ENCODE data around the gene CSNK2A1. TPM values are rescaled to one million over a fixed set of nuclear protein-coding genes. Genes with fewer than 3 reads are reported as not detected.

The CSNK2A1 gene
- polyA plus RNA-seq, 1 donor from 2014 or later: 255 TPM

GRCh38 chr20:558117-558516 lies 14.5 kb upstream of the CSNK2A1 start:
- Histone ChIP-seq H3K4me3 (ENCODE audit: low read length) (no peak overlapping the region), H3K9ac (ENCODE audit: low read length) (no peak overlapping the region), H3K79me2 (replicated peaks; ENCODE audit: insufficient read depth, low read length) (no peaks in the 10 kb centered on the region), H3K27ac (ENCODE audit: low read length) (no peak overlapping the region), H4K20me1 (ENCODE audit: insufficient read depth) (no peaks in the 10 kb centered on the region), H3K9me2 (ENCODE audit: insufficient read depth, low read length) (no peaks in the 10 kb centered on the region), H2AFZ (ENCODE audit: low read depth, low read length) (no peak overlapping the region), H3K9me3 (ENCODE audit: low read length) (no peaks in the 10 kb centered on the region), H3K4me2 (ENCODE audit: low read length) (no peak overlapping the region), H3K27me3 (ENCODE audit: insufficient read depth, low read depth, low read length) (no peaks in the 10 kb centered on the region), H3F3A (ENCODE audit: insufficient read depth, low read length, poor library complexity, severe bottlenecking) (no peaks in the 10 kb centered on the region), H3K36me3 (ENCODE audit: insufficient read depth, low read length) (no peaks in the 10 kb centered on the region)
- TF ChIP-seq EZH2 (IDR thresholded peaks at IDR 0.05; ENCODE audit: borderline replicate concordance, insufficient read depth, low read length, poor library complexity, severe bottlenecking) (no peak), MXI1 (conservative IDR thresholded peaks at IDR 0.05; ENCODE audit: poor library complexity, severe bottlenecking) (no peak), SMC3 (conservative IDR thresholded peaks at IDR 0.05; ENCODE audit: poor library complexity) (no peak), EP300 (conservative IDR thresholded peaks at IDR 0.05; ENCODE audit: poor library complexity, severe bottlenecking) (no peak), POLR2AphosphoS5 (IDR thresholded peaks at IDR 0.05) (no peak), TAF1 (IDR thresholded peaks at IDR 0.05; ENCODE audit: low read depth) (no peak), REST (IDR thresholded peaks at IDR 0.05; ENCODE audit: borderline replicate concordance) (no peak), RAD21 (conservative IDR thresholded peaks at IDR 0.05) (no peak), CTCF (IDR thresholded peaks at IDR 0.05; ENCODE audit: poor library complexity, severe bottlenecking) (no peak)

GRCh38 chr20:556984-557383 lies 13.4 kb upstream of the CSNK2A1 start:
- no peaks in the 10 kb centered on the region for H3K9me2 ChIP-seq (ENCODE audit: insufficient read depth, low read length)
- no peak overlapping the region for H3K4me3 ChIP-seq (ENCODE audit: low read length)
- no peak overlapping the region for H3K9ac ChIP-seq (ENCODE audit: low read length)
- H3K4me2 ChIP-seq (ENCODE audit: low read length): no peak overlapping the region
- TF ChIP-seq EZH2 (IDR thresholded peaks at IDR 0.05; ENCODE audit: borderline replicate concordance, insufficient read depth, low read length, poor library complexity, severe bottlenecking) (no peak), CTCF (IDR thresholded peaks at IDR 0.05; ENCODE audit: poor library complexity, severe bottlenecking) (no peak), REST (IDR thresholded peaks at IDR 0.05; ENCODE audit: borderline replicate concordance) (no peak), TAF1 (IDR thresholded peaks at IDR 0.05; ENCODE audit: low read depth) (no peak)
- no peak overlapping the region for H3K27ac ChIP-seq (ENCODE audit: low read length)
- H3K36me3 ChIP-seq (ENCODE audit: insufficient read depth, low read length): no peaks in the 10 kb centered on the region
- no peaks in the 10 kb centered on the region for H3K79me2 ChIP-seq (replicated peaks; ENCODE audit: insufficient read depth, low read length)
- no peaks in the 10 kb centered on the region for H3K27me3 ChIP-seq (ENCODE audit: insufficient read depth, low read depth, low read length)
- no peaks in the 10 kb centered on the region for H4K20me1 ChIP-seq (ENCODE audit: insufficient read depth)
- no peaks in the 10 kb centered on the region for H3K9me3 ChIP-seq (ENCODE audit: low read length)
- no peak overlapping the region for H2AFZ ChIP-seq (ENCODE audit: low read depth, low read length)
- no peaks in the 10 kb centered on the region for H3F3A ChIP-seq (ENCODE audit: insufficient read depth, low read length, poor library complexity, severe bottlenecking)
